Heart left ventricle (tissue), 13 donors: ENCODE data around the gene HMGA1.

ENCODE experiments used
- POLR2A ChIP-seq, 2 donors: fragments of 450-650 bp; IDR thresholded peaks; one replicate each; pipeline ENCODE4 v1.6.1; 2017; ENCODE audit warnings: antibody characterized with exemption in 2 of 2, mild to moderate bottlenecking in 2 of 2, moderate library complexity in 2 of 2
- TF ChIP-seq, protein P1 (sequence below), 12 donors: fragments of 200-600 bp; sonication (generic) in 4 of 12; IDR thresholded peaks; one replicate each; pipeline versions ENCODE4 v1.5.0 to v1.8.0; 2018 to 2022; ENCODE audit warnings: antibody characterized with exemption in 12 of 12, mild to moderate bottlenecking in 5 of 12
- donor health status: ischemic (EF 13 %, LVEDD 7.1; RV severe dilation, severe dysfunction).
- donor health status: DM: no; HTN: yes; CAD: no.
- donor health status: DM: no; HTN: no; CAD: no.
- donor health status: ischemic (EF 25% LVEDD 6.9; RV normal size, moderate dysfunction).
- donor health status: ischemic (EF 25% LVEDD 5.7; RV mildly dilated, moderate dysfunction).
- donor health status: ischemic (EF 35%, LVEDD 5.7; RV mildly dilated, moderate dysfunction).
- donor health status: nonischemic (EF 11% LVEDD 7.7; RV severe dilation, severe dysfunction).
- donor health status: DM: yes; HTN: yes; CAD: no.
- donor health status: PGD.
- donor health status: ischemic (EF 29% LVEDD 5.4; RV normal size, mild dysfunction).
- donor health status: nonischemic (EF 23%, LVEDD 6.1; RV moderate dilation, normal function).

DNA sequence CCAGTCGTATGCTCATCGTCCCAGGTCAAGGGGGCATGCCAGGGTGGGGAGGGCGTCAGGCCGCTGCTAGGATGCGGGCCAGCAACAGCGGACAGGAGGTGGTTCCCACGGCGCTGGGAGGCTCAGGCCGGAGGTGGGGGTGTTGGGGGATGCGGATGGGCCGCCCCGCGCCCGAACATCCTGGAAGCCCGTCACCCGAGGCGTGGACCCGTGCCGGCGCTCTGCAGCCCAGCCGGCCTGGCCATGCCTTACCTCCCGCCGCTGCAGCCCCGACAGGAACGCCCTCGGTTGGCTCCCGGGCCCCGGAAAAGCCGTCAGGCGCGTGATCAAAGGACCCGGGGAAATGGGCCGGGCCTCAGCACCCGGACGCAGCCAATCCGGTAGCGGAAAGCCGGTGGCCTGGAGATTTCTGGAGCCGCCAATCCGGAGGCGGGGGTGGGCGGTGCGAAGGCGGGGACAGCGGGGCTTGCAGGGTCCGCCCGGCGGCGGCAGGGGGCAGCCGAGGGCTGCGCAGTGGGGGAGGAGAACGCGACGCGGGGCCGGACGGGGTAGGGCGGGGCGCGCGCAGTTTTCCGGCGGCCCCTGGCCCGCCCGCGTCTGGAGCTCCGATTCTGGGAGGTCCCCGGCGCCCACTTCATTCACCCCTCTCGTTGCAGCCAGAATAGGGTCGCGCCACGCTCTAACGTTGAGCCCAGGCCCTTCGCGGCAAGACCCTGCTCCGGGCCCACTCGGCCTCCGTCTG lies 12.2 kb downstream of the HMGA1 start, which contains the start of gene SMIM29:
- peak; percentile 24 to 84 for TF ChIP-seq POLR2A (IDR thresholded peaks at IDR 0.05)
- TF ChIP-seq, protein P1, sequence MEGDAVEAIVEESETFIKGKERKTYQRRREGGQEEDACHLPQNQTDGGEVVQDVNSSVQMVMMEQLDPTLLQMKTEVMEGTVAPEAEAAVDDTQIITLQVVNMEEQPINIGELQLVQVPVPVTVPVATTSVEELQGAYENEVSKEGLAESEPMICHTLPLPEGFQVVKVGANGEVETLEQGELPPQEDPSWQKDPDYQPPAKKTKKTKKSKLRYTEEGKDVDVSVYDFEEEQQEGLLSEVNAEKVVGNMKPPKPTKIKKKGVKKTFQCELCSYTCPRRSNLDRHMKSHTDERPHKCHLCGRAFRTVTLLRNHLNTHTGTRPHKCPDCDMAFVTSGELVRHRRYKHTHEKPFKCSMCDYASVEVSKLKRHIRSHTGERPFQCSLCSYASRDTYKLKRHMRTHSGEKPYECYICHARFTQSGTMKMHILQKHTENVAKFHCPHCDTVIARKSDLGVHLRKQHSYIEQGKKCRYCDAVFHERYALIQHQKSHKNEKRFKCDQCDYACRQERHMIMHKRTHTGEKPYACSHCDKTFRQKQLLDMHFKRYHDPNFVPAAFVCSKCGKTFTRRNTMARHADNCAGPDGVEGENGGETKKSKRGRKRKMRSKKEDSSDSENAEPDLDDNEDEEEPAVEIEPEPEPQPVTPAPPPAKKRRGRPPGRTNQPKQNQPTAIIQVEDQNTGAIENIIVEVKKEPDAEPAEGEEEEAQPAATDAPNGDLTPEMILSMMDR (IDR thresholded peaks at IDR 0.05): peak; percentile 86 to 100 (median 97)
